DLD1 (cell line): ENCODE data around the gene CAST.

ENCODE experiments used
- in situ Hi-C: cut with HindIII; loops from 2 replicates; pipeline ENCODE4 v1.10.0; 2017; ENCODE audit warnings: low sequenced_read_pairs

CAST gene

DNA sequence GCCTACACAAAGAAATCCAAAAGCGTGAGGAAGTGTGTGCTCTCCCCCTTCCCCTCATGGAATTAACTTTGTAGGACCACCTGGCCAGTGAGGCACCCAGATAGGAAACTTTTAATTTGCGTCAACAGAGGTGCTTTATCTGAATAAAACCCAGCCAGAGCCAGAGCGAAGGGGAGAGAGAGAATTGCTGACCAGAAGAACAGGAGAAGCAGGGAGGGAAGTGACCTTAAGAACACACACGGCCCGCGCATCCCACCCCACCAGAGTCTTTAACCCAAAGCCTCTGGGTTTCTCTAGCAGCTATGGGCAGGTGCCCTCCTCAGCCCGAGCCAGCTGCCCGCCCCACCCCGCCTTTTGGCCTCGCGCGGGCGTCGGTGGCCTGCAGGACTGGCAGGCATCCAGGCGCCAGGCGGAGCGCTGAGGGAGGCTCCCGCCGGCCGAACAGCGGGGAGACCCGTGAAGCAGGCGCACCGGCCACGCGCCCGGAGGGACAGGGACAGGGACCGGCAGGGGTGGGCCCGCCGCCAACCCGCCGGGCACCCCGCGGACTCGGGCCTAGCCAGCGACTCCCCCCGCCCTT, 145.0 kb downstream of the CAST start:
- in situ Hi-C loops = no loop called here

DNA sequence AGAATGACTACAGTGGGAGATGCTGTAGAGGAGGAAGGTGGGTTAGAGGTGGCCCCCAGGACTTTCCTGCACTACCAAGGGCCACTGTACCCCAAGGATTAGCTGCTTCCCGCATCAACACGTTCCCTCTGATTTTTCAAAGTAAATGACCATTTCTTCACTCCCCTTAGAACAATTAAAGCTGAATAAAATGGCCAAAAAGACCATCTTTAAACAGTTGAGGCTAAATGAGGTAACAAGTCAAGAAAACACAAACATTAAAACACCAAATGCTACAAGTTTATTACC, 146.3 kb downstream of the CAST start:
- in situ Hi-C loops = no loop called here

DNA sequence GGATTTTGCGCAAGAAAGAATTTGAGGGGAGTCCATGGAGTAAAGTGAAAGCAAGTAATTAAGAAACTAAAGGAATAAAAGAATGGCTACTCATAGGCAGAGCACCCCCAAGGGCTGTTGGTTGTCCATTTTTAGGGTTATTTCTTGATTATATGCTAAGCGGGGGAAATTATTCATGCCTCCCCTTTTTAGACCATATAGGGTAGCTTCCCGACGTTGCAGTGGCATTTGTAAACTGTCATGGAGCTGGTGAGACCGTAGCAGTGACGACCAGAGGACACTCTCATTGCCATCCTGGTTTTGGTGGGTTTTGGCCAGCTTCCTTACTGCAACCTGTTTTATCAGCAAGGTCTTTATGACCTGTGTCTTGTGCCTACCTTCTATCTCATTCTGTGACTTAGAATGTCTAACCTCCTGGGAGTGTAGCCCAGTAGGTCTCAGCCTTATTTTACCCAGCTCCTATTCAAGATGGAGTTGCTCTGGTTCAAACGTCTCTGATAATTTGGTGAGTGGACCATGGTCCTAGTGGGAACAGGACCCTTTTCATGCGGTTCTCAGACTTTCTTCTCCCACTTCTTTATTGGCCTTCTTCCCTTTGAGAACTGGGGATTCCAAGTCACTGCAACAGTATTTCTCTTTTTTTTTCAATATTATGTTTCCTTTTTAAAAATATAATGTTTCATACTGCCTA, 146.8 kb downstream of the CAST start:
- in situ Hi-C loops = no loop called here

DNA sequence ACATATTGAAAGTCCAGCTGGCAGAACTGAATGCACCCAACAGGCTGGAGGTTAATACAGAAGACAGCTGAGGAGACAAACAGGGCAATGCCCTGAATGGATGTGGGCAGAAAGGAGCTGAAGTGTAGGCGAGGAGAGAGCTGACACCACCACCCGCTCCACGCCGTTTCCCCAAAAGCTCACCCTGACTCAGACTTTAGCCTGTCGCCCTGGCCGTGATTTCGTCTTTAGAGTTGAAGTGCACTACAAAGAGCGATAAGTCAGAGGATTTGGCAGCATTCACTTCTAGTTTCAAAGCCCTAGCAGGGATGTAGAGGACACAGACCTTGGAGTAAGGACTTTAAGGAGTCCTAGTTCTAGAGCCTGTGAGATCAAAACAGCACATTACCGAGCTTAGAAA, 147.7 kb downstream of the CAST start:
- in situ Hi-C loops = no loop called here

DNA sequence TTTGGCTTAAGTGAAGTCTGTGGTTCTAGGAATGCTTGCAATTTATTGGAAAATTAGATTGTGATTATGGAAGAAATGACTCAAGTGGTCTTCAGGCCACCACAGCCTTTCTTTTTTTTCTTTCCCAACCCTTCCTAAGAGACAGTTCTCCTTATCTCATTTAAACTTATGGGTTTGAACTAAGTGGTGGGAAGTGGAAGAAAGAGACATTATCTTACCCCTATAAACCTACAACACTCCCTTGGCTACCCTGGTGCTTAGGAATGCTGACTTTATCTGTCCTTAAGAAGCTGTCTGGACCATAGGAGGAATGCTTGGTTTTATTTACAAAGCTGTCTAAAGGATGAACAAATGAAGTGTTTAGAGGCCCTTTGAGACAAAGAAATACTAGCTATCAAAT, 150.7 kb downstream of the CAST start:
- in situ Hi-C loops = no loop called here

DNA sequence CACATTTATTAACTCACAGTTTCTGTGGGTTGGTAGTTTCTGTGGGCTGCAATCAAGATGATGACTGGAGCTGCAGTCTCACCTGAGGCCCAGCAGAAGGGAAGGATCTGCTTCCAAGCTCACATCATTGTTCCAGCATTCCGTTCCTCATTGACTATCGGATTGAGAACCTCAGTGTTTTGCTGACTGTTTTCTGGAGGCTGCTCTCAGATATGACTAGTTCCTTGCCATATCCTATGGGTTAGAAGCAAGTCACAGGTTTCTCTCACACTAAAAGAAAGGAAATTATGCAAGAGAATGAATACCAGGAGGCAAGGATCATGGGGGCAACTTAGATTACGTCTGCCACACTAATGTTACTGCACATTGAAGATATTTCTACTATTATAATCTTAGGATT, 151.9 kb downstream of the CAST start:
- in situ Hi-C loops = no loop called here

DNA sequence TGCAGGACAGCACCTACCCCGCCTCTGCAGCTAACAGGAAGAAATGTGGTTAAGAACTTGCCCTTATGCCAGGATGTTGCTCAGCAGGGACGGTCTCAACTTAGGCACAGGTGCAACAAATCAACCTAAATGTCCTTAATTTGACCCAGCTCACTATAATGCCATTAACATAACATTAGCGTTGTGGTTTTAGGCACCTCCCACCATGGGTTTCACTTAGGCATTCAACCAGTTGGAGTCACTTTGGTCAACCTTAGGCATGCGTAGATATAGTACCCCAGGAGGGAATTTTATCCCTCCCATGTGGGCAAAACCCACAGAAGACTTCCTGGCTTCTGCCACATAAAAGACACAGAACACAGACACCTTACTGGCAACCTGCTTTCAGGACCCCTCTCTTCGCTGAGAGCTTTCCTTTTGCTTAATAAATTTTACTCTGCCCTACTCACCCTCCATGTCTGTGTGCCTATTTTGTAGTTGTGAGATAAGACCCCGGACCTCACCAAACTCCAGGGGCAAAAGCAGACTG, 154.3 kb downstream of the CAST start:
- in situ Hi-C loops = no loop called here

DNA sequence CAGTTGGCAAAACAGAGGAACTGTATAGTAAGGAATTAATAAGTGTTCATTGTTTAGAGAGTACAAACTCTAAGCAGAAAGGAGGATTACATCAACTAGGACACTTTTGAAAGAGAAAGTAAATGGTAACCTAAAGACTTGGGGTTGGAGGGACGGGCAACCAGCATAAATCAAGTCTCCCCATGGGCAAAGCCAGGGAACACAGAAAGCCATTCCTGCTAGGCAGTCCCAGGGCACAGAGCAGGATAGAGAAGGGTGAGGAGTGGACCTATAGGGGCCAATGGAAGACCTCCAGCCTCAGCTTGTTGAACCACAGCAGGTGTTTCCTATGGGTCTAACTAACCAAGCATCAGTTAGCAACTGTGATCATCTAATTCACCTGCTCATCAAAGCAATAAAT, 154.8 kb downstream of the CAST start:
- in situ Hi-C loops = no loop called here

DNA sequence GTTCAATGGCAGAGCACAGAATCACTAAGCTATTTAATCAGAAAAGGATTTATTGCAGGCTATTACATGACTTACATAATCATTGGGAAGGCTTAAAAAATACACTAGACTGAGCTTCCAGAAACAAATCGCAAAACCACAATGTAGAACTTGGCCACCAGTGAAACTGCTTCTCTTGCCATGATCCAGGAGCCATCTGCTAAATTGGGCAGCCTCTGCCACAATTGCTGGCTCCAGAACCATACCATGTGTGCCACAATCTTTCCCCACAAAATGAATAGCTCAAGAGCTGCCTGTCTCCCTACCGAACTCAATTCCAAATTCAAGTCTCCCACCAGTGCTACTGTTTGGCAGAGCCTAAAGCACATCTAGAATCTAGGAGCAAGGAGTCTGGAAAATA, 155.3 kb downstream of the CAST start:
- in situ Hi-C loops = no loop called here

DNA sequence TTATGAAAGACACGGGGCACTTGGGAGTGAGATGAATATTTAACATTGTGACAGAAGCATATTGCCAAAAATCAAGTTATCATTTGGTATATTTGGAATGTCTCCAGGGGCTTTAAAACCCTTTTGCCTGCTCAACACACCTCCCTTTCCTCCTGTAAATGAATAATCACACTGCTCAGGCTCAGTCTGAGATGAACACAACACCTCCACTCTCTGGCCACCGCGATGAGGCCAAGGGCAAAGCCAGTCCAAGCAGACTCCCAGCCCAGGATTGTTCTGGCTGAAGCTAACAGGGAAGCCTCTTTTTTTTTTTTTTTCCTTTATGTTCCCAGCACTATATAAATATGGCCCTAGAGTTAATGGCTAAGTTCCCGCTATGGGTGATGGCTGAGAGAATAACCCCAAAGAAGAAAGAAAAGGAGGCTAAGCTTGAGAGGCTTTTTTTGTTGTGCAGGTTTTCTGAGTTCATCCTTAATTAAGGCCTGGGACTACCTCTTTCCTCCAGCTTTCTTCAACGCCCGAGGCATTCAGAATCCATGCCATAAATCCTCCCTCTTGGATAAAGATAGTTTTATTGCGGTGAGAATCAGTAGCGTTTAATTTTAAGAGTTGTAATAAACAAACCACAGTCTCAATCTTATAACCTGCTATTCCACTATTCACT, 156.1 kb downstream of the CAST start:
- in situ Hi-C loops = no loop called here

DNA sequence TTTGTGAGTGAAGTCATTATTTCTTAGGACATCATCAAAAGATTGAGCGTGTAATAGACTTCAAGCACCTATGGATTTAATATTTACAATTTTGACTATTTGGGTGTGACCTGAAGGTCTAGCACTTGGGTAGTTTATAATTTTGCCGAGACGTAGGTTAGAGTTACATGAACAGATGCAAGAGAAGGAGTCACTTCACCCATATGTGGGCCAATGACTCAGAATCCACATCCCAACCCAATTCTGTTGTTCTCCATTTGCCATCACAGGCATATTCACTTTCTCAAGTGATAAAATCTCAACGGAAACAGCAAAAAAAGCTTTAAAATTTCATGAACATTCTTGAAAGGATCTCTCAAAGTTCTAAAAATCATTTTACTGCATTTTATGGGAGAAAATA, 157.6 kb downstream of the CAST start:
- in situ Hi-C loops = no loop called here

DNA sequence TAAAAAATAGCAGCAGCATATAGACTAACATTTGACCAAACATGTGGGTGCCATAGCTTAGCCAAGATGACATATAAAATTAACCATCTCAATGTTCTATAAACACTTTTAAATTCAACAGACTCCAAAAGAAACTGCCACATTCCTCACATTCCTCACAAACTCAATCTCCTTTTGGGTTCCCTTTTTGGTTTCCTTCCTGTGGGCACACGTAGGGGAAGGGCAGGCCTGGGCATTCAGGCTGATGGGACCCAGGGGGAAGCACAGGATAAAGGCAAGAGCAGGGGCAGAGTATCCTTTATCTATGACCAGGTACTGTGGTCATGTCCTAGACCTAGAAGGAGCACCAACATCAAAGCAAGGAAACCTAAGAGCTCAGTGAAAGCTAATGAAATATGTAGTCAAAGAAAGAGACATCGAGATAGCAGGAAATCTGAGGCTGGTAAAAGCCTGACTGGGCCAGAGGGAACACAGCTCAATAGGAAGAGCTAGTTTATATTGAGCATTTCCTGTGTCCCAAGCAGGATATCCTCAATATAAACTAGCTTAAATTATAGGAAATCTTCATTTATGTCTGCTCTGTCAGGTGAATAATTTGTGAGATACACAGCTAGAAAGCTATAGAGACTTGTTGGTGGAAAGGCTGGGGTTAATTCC, 159.2 kb downstream of the CAST start:
- in situ Hi-C loops = no loop called here

DNA sequence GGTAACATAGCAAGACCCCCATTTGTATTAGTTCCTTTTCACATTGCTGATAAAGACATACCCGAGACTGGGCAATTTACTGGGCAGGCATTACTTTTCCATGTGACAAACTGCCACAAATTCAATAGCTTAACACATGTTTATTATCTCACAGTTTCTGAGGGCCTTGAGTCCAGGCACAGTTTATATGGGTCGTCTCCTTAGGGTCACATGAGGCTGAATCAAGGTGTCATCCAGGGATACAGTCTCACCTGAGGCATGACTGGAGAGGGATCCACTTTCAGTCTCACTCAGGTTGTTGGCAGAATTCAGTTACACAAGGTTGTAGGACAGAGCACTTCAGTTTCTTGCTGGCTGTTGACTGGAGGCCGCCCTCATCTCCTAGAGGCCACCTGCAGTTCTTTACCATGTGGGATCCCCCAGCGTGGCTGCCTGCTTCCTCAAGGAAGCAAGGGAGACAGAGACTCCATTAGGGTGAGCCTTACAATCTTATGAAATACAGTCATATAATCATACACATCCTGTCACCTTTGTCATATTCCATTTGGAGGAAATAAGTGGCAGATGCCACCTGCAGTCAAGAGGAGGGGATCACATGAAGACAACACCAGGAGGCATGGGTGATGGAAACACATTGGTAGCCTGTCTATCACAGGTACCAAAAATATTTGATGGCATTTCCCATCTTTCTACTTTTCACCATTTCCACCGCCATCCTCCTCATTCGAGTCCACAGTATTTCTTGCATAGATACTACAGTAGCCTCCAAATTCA, 160.7 kb downstream of the CAST start:
- in situ Hi-C loops = no loop called here

DNA sequence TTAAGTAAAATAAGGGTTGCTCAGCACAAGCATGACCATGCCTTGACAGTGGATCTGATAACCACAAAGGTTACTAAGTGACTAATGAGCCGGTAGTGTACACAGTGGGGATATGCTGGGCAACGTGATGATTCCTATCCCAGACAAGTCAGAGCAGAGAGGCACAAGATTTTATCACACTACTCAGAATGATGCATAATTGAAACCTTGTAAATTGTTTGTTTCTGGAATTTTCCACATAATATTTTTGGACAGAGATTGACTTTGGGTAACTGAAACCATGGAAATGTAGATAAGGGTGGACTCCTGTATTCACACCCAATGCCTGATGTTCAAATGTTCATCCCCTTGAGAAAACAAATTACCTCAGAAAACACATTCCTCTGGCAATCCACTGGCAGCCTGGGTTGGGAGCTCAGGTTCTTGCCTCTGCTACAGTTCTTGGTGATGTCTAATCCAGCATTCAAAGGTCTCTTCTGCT, 161.8 kb downstream of the CAST start:
- in situ Hi-C loops = no loop called here
